GM12801 (cell line): ENCODE data around the gene MPHOSPH8.

Experiments
- TF ChIP-seq, protein P1 (sequence below): IDR thresholded peaks from one replicate; pipeline ENCODE4 v1.5.1; 2011; ENCODE audit warnings: control low read depth; ENCODE audit not compliant: insufficient read length; ENCODE audit errors: extremely low read depth

Gene MPHOSPH8

GRCh38 chr13:19674898-19675297, 41.4 kb downstream of the MPHOSPH8 start:
- TF ChIP-seq, protein P1, sequence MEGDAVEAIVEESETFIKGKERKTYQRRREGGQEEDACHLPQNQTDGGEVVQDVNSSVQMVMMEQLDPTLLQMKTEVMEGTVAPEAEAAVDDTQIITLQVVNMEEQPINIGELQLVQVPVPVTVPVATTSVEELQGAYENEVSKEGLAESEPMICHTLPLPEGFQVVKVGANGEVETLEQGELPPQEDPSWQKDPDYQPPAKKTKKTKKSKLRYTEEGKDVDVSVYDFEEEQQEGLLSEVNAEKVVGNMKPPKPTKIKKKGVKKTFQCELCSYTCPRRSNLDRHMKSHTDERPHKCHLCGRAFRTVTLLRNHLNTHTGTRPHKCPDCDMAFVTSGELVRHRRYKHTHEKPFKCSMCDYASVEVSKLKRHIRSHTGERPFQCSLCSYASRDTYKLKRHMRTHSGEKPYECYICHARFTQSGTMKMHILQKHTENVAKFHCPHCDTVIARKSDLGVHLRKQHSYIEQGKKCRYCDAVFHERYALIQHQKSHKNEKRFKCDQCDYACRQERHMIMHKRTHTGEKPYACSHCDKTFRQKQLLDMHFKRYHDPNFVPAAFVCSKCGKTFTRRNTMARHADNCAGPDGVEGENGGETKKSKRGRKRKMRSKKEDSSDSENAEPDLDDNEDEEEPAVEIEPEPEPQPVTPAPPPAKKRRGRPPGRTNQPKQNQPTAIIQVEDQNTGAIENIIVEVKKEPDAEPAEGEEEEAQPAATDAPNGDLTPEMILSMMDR, result no peak

GRCh38 chr13:19676168-19676567, 42.7 kb downstream of the MPHOSPH8 start:
- TF ChIP-seq, protein P1, result no peak

GRCh38 chr13:19680751-19681150, 47.3 kb downstream of the MPHOSPH8 start:
- TF ChIP-seq, protein P1, result no peak

- TF ChIP-seq, protein P1, result no peak
Measured at GRCh38 chr13:19681517-19681916, 48.1 kb downstream of the MPHOSPH8 start.

DNA sequence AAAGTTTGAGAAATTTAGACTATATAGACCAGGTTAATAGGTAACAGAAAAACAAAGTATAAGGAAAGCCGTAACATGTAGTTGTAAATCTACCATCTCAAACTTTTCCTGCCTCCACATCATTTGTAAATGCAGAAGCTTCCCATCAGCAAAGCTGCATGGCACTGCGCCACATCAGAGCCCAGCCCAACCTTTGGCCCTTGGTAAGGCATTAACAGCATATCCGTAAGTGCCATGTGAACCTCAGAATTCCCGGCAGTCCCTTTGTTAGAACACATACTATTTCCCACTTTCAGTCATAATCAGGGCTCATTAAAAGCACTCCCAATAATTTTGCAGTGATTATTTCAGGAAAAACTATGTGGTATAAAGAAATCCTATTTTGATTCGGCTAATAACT, 51.6 kb downstream of the MPHOSPH8 start:
- TF ChIP-seq, protein P1, result no peak

DNA sequence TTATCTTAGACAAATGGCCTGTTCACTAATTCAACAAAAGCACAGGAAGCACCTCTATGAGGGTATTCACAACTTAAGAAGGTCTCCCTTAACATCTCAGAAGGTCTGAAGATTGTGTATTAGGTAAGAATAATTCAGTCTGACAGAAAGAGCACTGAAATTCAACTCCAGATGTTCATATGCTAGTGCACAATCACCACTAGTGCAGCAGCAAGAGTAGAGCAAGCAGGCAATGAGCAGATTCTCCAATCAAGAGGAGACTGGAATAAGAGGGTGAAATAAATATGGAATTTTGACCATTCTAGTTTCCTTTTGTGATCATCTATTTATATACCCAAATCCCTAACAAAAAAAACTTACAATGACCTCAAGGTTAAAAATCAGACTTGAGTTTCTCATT, 52.0 kb downstream of the MPHOSPH8 start:
- TF ChIP-seq, protein P1, result no peak

GRCh38 chr13:19695428-19695827, 62.0 kb downstream of the MPHOSPH8 start:
- TF ChIP-seq, protein P1, result no peak

GRCh38 chr13:19695829-19696228, 62.4 kb downstream of the MPHOSPH8 start:
- TF ChIP-seq, protein P1, result no peak
